GM21526 (cell line): ENCODE measurements around the gene ITIH3.

Experiments used
- ATAC-seq: cut with Tn5 transposase; IDR thresholded peaks from one replicate; pipeline ENCODE4 v1.9.1; 2021; ENCODE audit warnings: moderate library complexity; ENCODE audit not compliant: unreplicated experiment, low FRiP score

ITIH3 gene

DNA sequence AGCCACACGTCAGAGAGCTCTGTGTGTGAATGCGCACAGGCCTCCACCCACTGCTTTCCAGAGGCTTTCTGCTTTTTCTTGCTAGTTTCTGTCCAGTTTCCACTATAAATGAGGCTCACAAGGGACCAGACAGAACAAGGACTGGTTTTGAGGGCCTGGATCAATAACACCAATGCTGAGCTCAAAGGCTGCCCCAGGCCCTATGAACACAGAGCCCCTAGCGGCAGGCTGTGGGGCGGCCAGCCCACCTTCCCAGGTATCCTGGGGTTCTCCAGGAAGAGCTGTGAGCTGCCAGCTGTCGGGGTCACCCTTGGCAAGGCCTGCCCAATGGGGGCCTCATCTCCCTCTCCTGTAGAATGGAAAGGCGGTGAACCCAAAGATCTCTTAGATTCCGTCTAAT is 2.2 kb upstream of the ITIH3 start:
- ATAC-seq, result no peak

DNA sequence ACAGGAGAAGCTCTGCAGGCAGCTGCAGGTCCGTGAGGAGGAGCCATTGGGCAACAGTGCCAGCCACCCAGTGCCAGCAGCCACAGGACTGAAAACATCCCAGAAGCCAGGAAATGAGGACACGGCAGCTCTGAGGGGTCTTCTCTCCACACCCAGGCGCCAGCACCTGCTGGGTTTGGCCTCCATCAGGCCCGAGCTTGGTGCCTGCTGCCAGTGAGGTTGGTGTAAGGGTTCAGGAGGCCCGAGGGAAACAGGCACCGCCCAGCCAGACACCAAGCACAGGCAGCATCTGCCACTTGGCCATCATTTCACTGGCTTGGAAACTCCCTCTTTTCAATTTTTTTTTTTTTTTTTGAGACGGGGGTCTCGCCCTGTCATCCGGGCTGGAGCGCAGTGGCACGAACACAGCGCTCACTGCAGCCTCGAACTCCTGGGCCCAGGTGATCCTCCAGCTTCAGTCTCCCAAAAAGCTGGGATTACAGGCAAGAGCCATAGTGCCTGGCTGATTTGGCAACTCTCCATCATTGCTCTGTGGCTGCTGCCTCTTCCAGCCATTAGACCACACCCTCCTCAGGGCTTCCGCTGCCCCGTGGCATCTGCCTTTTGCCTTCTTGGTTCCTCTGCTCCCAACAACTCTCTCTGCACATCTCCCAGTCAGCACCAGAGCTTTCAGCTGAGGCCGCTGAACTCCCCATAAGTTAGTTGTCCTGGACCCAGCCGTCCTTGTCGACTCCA is 1.5 kb upstream of the ITIH3 start:
- no peak for ATAC-seq

DNA sequence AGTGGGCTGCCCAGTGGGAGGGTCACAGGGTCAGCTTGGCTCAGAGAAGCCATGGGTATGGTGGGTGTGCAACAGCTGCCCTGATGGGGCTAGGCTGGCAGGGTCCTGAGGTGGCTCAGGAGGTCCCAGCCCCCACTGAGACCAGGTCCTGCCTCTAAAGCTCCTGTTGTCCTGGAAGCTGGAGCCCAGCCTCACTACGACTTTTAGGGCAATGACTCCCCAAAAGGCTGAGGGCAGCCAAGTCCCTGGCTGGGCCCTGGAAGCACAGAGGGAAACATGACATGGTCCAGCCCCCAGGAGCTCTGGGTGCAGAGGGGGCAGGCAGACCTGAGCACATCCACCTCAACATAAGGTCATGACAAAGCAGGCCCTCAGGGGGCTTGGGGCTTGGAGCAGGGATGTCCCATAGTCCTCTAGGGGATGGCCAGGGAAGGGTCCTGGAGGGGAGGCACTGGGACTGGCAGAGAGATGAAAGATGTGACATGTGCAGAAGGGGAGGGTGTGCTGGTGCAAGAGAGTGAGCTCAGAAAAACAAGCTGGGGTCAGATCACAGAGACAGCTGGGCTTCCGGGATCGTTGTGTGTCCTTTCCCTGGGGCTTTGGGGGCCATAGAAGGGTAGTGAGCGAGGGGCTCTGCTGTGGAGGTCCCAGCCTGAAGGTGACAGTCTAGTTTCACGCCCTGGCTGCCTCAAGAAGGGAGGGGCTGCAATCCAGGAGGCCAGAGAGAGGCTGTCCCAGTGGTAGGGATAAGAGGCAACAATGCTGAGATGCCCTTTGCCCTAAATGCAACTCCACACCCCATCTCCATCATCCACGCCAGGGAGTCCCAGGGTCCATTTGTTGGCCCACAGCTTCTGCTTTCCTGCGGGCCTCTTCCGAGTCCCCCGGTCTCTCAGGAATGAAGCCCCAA is 639 bp upstream of the ITIH3 start:
- no peak for ATAC-seq

DNA sequence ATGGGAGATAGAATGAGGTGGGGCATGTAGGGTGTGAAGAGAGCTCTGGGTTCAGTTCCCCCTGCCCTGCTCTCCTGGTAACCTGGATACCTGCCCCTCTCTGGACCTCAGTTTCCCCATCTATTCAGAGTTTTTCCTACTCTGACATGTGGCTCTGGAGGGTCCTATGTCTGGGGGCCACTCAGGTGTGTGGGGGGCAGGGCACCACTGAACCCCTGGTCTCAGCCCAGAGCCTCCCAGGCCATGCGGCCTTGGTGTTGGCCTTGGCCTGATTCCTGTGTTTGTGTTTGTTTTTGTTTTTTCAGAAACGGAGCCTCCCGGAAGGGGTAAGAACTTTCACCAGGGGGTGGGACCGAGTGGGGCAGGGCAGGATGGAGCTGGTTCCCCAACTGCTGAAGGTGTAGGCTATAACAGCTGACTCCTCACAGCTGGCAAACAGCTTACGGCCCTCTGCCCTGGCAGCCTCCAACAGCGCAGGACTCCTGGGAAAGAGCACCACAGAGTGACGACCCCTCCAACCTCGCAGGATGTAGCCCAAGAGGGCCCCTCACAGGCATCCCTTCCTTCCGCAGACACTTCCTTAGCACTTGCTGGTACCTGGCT is 803 bp downstream of the ITIH3 start:
- no peak for ATAC-seq

DNA sequence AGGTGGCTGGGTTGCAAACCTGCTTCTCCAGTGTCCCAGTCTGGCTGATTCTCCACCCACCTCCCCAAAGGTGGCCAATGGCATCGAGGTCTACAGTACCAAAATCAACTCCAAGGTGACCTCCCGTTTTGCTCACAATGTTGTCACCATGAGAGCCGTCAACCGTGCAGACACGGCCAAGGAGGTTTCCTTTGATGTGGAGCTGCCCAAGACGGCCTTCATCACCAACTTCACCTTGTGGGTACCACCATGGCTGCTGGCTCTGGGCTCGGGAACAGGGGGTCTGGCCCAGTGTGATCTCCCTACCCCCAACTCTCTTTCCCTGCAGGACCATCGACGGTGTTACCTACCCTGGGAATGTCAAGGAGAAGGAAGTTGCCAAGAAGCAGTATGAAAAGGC is 1.8 kb downstream of the ITIH3 start:
- no peak for ATAC-seq

DNA sequence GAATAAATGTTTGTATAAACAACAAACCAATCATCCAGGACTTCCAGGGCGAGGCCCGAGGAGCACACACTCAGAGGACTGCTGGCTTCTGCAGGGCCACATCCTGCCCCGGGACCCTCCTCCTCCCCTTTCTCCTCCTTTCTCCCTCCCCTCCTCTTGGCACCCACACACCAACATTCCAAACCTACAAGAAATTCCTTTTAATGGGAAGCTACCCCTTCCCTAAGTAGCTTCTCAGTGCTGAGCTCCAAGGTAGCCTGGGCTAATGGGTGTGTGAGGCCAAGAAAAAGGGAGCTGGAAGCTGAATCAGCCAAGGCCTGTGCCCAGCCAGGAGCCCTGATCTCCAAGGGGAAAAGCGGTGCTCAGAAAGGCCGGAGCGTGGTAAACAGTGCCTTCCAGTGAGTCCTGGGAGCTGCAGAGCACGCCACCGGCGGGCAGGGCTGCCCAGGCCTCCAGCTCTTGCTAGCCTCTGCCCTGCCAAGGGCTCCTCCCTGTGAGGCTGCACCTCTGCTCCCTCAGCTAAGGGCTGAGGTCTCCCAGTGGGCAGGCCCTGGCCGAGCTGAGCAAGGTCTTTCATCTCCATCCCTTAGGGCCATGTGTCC is 3.9 kb downstream of the ITIH3 start:
- no peak for ATAC-seq

DNA sequence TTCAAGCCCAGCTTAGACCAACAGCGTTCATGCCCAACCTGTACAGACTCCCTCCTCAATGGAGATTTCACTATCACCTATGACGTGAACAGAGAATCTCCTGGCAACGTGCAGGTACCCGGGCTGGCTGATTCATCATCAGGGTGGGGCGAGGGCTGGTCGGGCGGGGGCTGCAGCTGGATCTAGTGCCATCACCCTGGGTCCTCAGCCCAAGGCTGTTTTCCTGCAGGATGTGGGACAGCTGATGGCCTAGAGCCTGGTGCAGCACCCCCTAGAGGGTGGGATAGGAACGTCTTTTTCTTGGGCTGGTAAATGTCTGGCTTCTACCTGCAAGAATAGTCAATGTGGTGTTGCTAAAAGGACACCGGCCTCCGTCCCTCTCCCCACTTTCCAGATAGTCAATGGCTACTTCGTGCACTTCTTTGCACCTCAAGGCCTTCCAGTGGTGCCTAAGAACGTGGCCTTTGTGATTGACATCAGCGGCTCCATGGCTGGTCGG is 4.4 kb downstream of the ITIH3 start:
- ATAC-seq, result no peak

DNA sequence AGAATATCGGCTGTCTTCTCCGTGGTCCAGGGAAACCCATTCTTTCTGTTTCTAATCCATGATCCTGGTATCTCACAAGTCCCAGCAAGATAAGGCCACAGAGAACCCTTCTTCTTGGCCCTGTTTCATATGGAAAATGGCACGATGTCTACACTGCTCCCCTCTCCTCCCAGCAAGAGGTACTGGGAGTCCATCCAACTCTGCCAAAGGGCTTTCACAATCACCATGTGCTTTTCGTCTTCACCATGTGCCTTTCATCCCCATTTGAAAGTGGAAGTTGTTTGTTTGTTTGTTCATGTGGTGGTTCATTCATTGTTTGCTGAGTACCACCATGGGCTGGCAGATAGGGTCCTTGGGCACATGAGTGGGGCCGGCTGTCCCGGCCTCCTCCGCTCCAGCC is 5.5 kb downstream of the ITIH3 start:
- no peak for ATAC-seq

DNA sequence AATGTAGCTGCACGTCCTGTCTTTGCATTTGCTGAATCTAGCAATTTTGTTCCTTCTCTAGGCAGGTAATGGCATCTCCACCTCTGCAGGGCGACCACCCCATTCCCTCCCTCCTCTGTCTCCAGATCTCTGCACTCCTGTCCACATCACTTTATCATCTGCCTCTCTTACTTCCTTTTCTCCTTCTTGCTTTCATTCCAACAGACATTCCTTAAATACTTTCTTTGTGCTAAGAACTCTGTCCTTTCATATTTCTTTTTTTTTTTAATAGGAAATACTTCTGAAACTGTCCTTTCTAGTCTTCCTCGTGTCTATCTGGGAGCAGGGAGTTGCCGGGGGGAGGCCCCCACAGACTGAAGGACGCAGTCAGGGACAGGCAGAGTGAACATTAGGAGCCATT is 7.2 kb downstream of the ITIH3 start:
- ATAC-seq, result no peak

DNA sequence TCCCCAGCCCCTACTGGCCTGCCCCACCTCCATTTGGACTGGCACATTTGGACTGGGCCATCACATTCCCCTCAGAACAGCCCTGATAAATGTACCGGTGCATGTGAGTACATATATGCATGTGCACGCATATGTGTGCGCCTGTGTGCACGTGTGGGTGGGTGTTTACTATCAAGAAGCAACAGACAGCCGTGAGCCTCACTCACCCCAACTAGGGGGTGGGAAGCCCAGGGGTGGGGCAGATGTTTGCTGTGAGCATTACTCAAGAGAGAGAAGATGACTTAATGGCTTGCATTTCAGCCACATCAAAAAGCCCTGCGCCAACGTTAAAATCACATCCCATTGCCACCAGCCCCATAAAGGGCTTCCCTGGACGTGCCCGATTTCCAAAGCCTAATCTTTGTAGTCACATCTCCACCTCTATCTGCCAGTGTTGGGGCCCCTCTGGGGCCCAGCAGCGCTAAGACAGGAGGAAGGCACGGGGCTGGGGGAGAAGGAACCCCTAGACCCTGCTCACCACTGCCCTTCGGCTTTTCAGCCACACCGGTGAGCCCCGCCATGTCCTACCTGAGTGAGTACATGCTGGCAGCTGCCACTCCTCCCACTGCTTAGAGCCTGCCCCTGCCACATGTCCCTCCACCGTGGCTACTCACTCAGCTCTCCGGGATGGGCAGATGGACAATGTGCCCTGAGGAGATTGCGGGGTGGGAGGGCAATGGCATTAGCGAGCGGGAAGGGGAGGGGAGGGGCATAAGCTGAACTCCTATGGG is 10.9 kb downstream of the ITIH3 start:
- ATAC-seq, result no peak

DNA sequence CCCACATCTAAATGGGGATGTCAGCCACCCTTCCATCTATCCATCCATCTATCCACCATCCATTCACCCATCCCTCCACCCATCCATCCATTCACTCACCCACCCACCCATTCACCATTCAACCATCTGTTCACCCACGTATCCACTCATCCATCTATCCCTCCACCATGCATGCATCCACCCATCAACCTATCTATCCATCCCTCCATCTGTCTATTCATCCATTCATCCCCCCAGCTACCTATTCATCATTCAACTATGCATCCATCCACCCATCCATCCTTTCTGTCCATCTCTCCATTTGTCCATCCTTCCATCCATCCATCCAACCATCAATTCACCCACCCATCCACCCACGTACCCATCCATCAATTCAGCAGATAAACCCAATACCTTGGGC is 14.6 kb downstream of the ITIH3 start:
- no peak for ATAC-seq

DNA sequence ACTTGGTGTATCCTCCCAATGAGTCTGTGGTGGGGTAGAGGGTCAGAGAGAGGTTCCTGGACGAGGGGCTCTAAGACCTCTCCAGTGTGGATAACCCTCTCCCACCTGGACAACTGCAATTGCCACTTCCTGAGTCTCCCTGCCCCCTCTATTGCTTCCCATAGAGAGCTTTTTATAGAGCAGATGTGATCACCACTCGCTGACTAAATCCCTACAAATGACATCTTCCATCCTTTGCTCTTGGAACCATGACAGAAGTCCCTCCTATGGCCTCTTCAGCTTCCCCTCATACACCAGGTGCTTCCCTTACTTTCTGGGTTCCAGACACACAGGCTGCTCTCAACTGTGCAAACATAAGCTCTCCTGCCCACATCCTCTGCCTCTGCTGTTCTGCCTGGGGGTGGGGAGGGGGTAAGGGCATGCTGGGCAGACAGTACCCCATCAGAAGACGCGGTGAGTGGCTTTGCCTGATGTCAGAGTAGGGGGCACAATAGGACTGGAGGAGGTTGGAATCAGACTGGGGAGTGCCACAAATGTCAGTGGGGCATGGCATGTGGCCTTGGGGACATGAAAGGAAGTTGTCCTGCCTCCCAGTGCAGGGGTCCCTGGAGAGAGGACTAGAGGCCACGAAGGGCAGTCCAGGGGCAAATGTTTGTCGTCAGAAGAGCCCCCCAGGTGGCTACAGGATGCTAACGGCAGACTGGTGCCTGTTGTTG is 15.2 kb downstream of the ITIH3 start:
- ATAC-seq, result no peak

DNA sequence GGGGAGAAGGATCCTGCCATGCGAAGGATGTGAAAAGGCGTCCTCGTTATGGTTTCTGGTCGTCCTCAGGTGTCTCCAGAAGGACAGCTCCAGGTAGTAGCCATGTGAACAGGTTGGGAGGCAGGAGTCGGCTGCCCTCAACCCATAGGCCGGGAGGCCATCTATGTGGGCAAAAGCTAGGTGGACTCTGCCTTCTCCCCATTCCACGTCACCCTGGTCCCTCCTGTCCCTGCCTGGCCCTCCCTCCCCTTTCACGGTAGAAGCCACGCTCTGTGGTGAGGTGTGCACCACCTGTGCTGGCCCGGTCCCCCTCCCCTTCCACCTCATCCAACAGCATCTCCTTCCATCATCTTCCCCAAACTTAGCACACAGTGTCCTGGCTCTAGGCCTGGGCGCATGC is 16.3 kb downstream of the ITIH3 start:
- ATAC-seq, result no peak

DNA sequence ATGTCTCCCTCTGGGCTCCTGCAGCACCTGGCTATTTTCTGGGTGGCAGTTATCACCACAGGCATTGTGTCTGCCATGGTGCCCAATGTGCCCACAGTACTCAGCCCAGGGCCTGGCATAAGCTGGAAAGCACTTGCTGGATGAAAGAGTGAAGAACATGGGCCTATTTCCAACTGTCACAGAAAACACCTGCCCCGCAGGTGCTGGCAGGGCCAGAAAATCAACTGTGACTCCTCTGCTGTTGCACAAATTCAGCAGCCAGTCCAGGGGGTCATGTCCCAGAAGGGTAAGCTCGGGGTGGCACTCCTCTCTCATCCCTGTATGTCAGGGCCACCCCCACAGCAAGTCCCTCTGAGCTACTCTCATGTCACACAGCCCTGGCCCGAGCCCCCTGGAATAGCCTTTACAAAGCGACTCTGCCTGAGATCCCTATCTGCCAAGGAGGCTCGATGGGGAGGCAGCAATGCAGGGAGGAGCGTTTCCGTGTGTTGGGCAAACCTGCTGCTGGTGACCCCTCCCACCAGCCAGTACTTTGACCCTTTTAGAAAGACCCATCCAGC is 16.9 kb downstream of the ITIH3 start:
- ATAC-seq, result no peak

DNA sequence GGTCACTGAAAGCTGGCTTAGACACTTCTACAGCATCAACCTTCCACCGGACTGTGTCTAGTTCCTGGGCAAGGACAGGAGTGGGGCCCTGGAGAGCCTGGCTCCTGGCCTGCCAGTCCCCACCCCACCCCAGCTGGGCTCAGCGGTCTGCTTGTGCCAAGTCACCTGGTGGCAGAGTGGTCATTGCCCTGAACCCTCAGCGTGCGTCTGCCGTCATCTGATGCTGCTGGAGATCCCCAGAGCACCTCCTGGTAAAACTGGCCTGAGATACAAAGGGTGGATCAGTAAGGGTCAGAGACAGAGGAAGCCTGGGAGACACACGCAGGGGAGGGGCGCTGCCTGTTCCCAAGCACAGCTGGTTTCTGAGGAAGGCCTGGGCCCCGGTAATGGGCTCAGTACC is 19.2 kb downstream of the ITIH3 start:
- no peak for ATAC-seq

DNA sequence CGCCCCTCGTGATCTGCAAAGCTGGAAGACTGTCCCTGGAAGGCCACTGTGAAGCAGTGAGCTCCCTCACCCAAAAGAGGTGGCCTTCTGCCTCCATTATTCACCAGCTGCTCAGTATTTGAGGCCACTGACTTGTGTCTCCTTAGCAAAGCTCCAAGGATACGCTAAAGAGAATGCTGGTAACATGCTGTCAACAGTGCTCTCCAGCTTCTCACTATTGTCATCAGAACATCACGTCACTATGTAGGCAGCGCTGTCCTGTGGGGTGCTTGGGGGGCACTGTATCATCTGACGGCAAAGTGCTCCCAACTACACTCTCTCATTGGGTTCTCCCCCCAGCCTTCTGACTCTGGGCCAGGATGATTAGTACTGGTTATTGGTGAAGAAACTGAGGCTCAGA is 21.6 kb downstream of the ITIH3 start:
- ATAC-seq, result no peak

DNA sequence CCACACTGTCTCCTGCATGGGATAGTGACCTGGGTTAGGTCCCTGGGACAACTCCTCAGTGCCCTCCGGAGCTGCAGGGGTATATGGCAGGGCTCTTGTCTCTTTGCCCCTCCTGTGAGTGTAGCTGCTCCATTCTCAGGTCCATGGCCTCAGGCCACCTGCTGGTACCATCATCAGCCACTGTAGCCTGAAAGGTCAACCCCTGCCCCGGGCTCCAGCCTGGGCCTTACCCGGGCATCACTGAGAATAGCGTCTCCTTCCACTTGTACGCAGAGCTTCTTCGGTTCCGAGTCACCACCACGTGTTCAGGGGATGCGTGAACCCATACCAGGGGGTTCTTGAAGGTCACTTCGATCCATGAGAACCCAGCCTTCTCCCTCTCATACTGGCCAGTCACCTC is 22.1 kb downstream of the ITIH3 start:
- no peak for ATAC-seq

DNA sequence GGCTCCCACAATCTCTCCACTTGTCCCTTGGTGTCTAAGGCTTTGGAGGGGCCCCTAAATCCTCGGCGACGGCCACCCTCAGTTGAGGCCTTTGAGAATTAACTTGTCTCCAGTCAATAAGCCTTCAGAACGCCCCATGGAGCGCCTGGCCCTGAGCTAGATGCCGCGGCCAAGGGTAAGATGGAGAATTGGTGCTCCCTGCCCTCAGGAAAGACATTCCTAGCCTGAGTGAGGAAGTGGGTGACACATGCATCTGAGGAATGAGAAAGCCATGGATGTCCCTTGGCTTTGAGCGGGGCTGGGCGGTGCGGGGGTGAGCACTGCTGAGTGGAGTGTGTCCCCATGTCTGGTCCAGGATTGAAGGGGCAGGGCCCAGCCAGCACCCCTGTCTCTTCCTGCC is 22.6 kb downstream of the ITIH3 start:
- ATAC-seq, result no peak

DNA sequence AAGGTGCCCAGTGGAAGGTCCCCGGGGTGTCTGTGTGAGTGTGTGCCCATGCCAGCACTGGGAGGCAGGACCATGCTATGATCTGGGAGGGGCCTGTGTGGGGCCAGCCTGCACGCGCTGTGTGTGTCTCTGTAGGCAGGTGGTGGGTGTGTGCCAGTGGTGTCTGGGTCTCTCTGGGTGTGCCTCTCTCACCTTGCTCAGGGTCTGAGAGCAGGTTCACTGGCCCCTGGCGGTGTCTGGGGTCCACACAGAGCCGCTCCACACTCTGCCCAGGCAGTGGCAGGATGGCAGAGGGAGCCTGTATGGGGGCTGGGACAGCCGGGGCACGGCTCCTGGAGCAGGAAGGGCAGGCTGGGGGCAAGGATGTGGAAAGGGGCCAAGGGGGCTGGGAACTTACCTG is 23.3 kb downstream of the ITIH3 start:
- no peak for ATAC-seq
